Neural cell (in vitro differentiated cells): ENCODE data around the gene AMT. TPM values are rescaled to one million over a fixed set of nuclear protein-coding genes. Genes with fewer than 3 reads are reported as not detected.
A peak's percentile ranks its signal among the peaks of the same experiment; 100 is the strongest.

Experiments used
- H2AFZ ChIP-seq: fragments of 200-600, 300-800 bp; sonication (generic), shearing (Covaris generic); 2 replicates; pipeline ENCODE4 v1.6.0; 2014; ENCODE audit warnings: low read depth, mild to moderate bottlenecking, antibody characterized with exemption, low read length, moderate library complexity
- H3F3A ChIP-seq: fragments of 200-600 bp; shearing (Covaris generic); 2 replicates; pipeline ENCODE4 v1.6.1; 2016; ENCODE audit warnings: mild to moderate bottlenecking, moderate library complexity, mixed read lengths, antibody characterized with exemption, low read length; ENCODE audit not compliant: insufficient read depth, poor library complexity, severe bottlenecking
- H3K27ac ChIP-seq: fragments of 200-600, 300-800 bp; sonication (generic), shearing (Covaris generic); 2 replicates; pipeline ENCODE4 v1.5.1; 2014; ENCODE audit warnings: mild to moderate bottlenecking, low read length, moderate library complexity
- H3K27me3 ChIP-seq: fragments of 300-800, 200-600 bp; sonication (generic), shearing (Covaris generic); 2 replicates; pipeline ENCODE4 v1.6.0; 2014; ENCODE audit warnings: mild to moderate bottlenecking, low read depth, low read length, moderate library complexity; ENCODE audit not compliant: insufficient read depth
- H3K36me3 ChIP-seq: fragments of 300-800, 200-600 bp; sonication (generic), shearing (Covaris generic); 2 replicates; pipeline ENCODE4 v1.5.1; 2014; ENCODE audit warnings: mild to moderate bottlenecking, antibody characterized with exemption, low read length, moderate library complexity; ENCODE audit not compliant: insufficient read depth
- H3K4me2 ChIP-seq: fragments of 300-800, 200-600 bp; sonication (generic), shearing (Covaris generic); 2 replicates; pipeline ENCODE4 v1.6.0; 2014; ENCODE audit warnings: mild to moderate bottlenecking, low read length
- H3K4me3 ChIP-seq: fragments of 300-800, 200-600 bp; sonication (generic), shearing (Covaris generic); 2 replicates; pipeline ENCODE4 v1.5.1; 2014; ENCODE audit warnings: mild to moderate bottlenecking, low read length, moderate library complexity
- H3K79me2 ChIP-seq: fragments of 200-600 bp; shearing (Covaris generic); replicated peaks from 2 replicates; pipeline ENCODE4 v1.6.0; 2014; ENCODE audit warnings: mild to moderate bottlenecking, low read length, moderate library complexity; ENCODE audit not compliant: insufficient read depth
- H3K9ac ChIP-seq: fragments of 300-800, 200-600 bp; sonication (generic), shearing (Covaris generic); 2 replicates; pipeline ENCODE4 v1.6.1; 2016; ENCODE audit warnings: mild to moderate bottlenecking, low read length, mixed read lengths
- H3K9me2 ChIP-seq: fragments of 200-600 bp; shearing (Covaris generic); 2 replicates; pipeline ENCODE4 v1.6.1; 2016; ENCODE audit warnings: mild to moderate bottlenecking, low read length, mixed read lengths; ENCODE audit not compliant: insufficient read depth
- H3K9me3 ChIP-seq: fragments of 200-600, 300-800 bp; sonication (generic), shearing (Covaris generic); 2 replicates; pipeline ENCODE4 v1.6.1; 2016; ENCODE audit warnings: mild to moderate bottlenecking, mixed run types, low read length, moderate library complexity, mixed read lengths
- H4K20me1 ChIP-seq: fragments of 200-600 bp; shearing (Covaris generic); 2 replicates; pipeline ENCODE4 v1.6.1; 2016; ENCODE audit warnings: mild to moderate bottlenecking, mixed run types; ENCODE audit not compliant: insufficient read depth
- CTCF ChIP-seq: fragments of 450-650 bp; IDR thresholded peaks from 2 replicates; pipeline ENCODE4 v1.5.1; 2014; ENCODE audit warnings: antibody characterized with exemption, mild to moderate bottlenecking, moderate library complexity; ENCODE audit not compliant: poor library complexity, severe bottlenecking
- EP300 ChIP-seq: fragments of 450-650 bp; conservative IDR thresholded peaks from 2 replicates; pipeline ENCODE4 v1.6.1; 2014; ENCODE audit warnings: antibody characterized with exemption, mild to moderate bottlenecking, moderate library complexity; ENCODE audit not compliant: poor library complexity, severe bottlenecking
- EZH2 ChIP-seq: fragments of 200-600, 300-800 bp; shearing (Covaris generic), sonication (generic); IDR thresholded peaks from 2 replicates; pipeline ENCODE4 v1.6.1; 2014; ENCODE audit warnings: antibody characterized with exemption, low read length, borderline replicate concordance, mild to moderate bottlenecking; ENCODE audit not compliant: insufficient read depth, poor library complexity, severe bottlenecking
- MXI1 ChIP-seq: fragments of 450-650 bp; conservative IDR thresholded peaks from 2 replicates; pipeline ENCODE4 v1.6.1; 2014; ENCODE audit warnings: antibody characterized with exemption, mild to moderate bottlenecking; ENCODE audit not compliant: poor library complexity, severe bottlenecking
- POLR2AphosphoS5 ChIP-seq: IDR thresholded peaks from 2 replicates; pipeline ENCODE4 v1.6.1; 2012
- RAD21 ChIP-seq: fragments of 450-650 bp; conservative IDR thresholded peaks from 2 replicates; pipeline ENCODE4 v1.6.1; 2014; ENCODE audit warnings: antibody characterized with exemption, mild to moderate bottlenecking, moderate library complexity
- REST ChIP-seq: IDR thresholded peaks from 2 replicates; pipeline ENCODE4 v1.6.1; 2012; ENCODE audit warnings: borderline replicate concordance
- SMC3 ChIP-seq: fragments of 450-650 bp; conservative IDR thresholded peaks from 2 replicates; pipeline ENCODE4 v1.6.1; 2014; ENCODE audit warnings: antibody characterized with exemption, mild to moderate bottlenecking, moderate library complexity; ENCODE audit not compliant: poor library complexity
- TAF1 ChIP-seq: IDR thresholded peaks from 2 replicates; pipeline ENCODE4 v1.6.1; 2012; ENCODE audit warnings: low read depth
- polyA plus RNA-seq: library from polyadenylated mRNA; depleted of rRNA; stranded (reverse); fragments of >200 nt; gene quantifications from 2 replicates; pipeline ENCODE4 v1.2.3, GENCODE V29; 2014

AMT gene
- polyA plus RNA-seq, 1 donor from 2014 or later, result 6.1 TPM

DNA sequence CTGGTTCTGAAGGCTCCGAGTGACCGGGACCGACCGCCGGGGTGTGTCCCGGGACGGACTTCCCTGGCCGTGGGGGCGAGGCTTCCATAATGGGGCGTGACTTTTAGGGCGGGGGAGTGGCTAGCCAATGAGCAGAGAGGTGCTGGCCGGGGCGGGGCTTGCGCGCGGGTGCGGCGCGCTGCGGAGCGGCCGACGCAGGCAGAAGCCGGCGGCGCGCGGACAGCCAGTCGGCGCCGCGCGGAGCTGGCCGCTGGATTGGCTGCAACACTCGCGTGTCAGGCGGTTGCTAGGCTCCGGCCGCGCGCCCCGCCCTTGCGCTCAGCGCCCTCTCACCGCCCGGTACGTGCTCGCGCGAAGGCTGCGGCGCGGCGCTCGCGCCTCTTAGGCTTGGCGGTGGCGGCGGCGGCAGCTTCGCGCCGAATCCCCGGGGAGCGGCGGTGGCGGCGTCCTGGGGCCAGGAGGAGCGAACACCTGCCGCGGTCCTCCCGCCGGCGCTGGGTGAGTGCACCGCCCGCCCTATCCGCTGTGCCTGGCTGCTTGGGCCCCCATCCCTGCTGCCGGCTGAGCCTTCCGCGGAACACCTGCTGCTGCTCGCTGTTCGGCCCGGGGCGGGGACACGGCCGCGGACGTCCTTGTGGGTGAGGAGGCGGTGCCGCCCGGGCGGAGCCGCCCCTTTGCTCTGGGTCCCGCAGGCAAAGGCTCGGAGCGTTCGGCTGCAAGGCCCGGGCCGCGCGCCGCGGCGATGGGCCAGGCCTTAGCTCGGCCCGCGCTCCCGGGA lies 47.9 kb upstream of the AMT start, which contains the start of gene DAG1:
DAG1 (plus strand) TSS at position 332 of the 778 bp plus-strand sequence. CDS start 40,268 bp downstream, outside the sequence.
- TF ChIP-seq RAD21 (peak; percentile 19), SMC3 (peak; percentile 31), REST (peak; percentile 40), CTCF (no peak), EZH2 (no peak), MXI1 (peak; percentile 81), POLR2AphosphoS5 (peak; percentile 87), EP300 (peak; percentile 53), TAF1 (no peak)
- H3K9me3 ChIP-seq, result no peaks in the 10 kb centered on the region
- H3K4me2 ChIP-seq, result peak within 1 kb of the TSS; percentile 94
- no peaks in the 10 kb centered on the region for H3K27me3 ChIP-seq
- peak within 1 kb of the TSS; percentile 88 for H3K4me3 ChIP-seq
- no peaks in the 10 kb centered on the region for H3K36me3 ChIP-seq
- H3F3A ChIP-seq, result peaks cover 7% of the 10 kb centered on the region
- H4K20me1 ChIP-seq, result peaks cover 7% of the 10 kb centered on the region
- peaks cover 30% of the 10 kb centered on the region for H3K79me2 ChIP-seq
- no peaks in the 10 kb centered on the region for H3K9me2 ChIP-seq
- H3K27ac ChIP-seq, result peak within 1 kb of the TSS; percentile 85
- peak within 1 kb of the TSS; percentile 94 for H2AFZ ChIP-seq
- H3K9ac ChIP-seq, result peak within 1 kb of the TSS; percentile 87

DNA sequence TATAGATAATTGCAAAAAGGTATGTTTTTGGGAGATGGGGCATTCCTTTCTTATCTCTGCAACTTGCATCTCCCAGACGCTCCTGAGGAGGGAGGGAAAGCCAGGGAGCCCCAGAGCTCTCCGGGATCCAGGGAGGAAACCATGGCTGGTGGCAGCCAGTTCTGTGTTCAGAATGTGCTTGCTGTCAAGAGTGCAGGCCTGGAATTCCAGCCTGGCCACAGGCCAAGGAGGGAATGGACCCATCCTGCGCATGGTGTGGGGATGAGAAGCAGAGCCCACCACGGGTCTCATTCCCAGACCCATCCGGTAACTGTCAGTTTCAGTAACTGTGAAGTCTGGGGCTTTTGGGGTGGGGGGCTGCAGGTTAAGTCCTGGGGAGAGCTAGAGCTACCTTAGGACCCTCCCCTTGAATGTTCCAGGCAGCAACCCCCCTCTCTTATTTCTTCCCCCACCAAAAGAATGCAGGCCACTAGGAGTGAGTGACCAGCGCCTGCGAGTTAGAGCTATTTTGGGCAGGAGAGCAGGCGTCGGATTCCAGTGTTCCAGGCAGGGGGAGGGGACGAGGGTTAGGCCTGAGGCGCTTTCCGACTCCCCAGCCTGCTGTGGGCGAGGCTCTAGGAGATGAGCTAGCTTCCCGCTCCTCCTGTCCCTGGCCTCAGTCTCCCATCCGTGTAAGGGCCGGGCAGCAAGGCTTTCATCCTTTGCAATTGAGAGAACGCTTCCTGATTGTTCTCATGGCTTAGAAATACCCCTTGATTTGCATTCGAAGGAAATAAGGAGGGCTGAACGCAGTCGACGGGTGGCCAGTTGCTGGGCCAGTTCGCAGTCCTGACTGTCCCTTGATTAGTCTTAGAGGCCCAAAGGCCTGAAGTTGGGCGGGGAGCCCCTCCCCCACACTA lies 47.0 kb upstream of the AMT start:
- Histone ChIP-seq H3K4me3 (peak overlapping the region; percentile 75), H3K9me3 (no peaks in the 10 kb centered on the region), H3F3A (peaks cover 7% of the 10 kb centered on the region), H3K79me2 (peaks cover 30% of the 10 kb centered on the region), H3K27me3 (no peaks in the 10 kb centered on the region), H3K36me3 (no peaks in the 10 kb centered on the region), H3K4me2 (peak overlapping the region; percentile 43), H3K27ac (peak overlapping the region; percentile 77), H3K9me2 (no peaks in the 10 kb centered on the region), H2AFZ (peak overlapping the region; percentile 94), H4K20me1 (peaks cover 7% of the 10 kb centered on the region), H3K9ac (peak overlapping the region; percentile 79)
- TF ChIP-seq CTCF, result no peak
- no peak for TF ChIP-seq REST
- TF ChIP-seq MXI1, result no peak
- no peak for TF ChIP-seq RAD21
- TF ChIP-seq SMC3, result no peak
- no peak for TF ChIP-seq EZH2
- TF ChIP-seq POLR2AphosphoS5, result no peak
